ENCODE data around the gene KDM5A. TPM values are rescaled to one million over a fixed set of nuclear protein-coding genes. Genes with fewer than 3 reads are reported as not detected.
"Not testable (repeated sequence)": the region's sequence is repeated elsewhere in the genome, so short reads cannot be mapped to it uniquely, and the experiment has no call there.

KDM5A gene
- total and polyA plus RNA-seq, 8 donors: 4.1 to 43.8 (median 23.0) TPM

DNA sequence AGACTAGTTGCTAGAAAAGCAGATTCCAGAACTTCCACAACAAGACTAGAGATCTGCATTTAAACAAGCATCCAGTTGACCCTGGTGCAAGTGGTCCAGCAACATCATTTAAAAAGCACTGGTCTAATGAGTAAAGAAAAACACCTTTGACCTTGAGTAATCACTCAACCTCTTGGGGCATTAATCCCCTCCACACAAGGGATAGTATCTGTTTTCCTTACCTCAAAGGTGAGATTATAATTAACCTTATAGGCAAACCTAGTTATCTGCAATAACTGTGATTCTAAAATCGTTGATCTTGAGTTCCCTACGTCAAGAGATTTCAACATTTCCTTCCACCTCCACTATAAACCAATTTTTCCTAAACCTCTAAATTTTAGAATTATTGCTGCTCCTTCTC, 1.1 kb downstream of the KDM5A start:
- Histone ChIP-seq H3K36me3 (peaks cover 0 to 16% (median 3%) of the 10 kb centered on the region in 3 donors), H3K27me3 (no peaks in the 10 kb centered on the region), H3K4me3 (peak overlapping the region; percentile 60 to 90 (median 70)), H3K9me3 (no peaks in the 10 kb centered on the region), H3K4me1 (peaks cover 6 to 27% (median 19%) of the 10 kb centered on the region in 3 donors), H3K27ac (peak overlapping the region in 1 of 4 donors; percentile 92)
- ATAC-seq (no peak), DNase-seq (no peak), FAIRE-seq (no peak)
- TF ChIP-seq, protein P1, sequence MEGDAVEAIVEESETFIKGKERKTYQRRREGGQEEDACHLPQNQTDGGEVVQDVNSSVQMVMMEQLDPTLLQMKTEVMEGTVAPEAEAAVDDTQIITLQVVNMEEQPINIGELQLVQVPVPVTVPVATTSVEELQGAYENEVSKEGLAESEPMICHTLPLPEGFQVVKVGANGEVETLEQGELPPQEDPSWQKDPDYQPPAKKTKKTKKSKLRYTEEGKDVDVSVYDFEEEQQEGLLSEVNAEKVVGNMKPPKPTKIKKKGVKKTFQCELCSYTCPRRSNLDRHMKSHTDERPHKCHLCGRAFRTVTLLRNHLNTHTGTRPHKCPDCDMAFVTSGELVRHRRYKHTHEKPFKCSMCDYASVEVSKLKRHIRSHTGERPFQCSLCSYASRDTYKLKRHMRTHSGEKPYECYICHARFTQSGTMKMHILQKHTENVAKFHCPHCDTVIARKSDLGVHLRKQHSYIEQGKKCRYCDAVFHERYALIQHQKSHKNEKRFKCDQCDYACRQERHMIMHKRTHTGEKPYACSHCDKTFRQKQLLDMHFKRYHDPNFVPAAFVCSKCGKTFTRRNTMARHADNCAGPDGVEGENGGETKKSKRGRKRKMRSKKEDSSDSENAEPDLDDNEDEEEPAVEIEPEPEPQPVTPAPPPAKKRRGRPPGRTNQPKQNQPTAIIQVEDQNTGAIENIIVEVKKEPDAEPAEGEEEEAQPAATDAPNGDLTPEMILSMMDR (IDR thresholded peaks at IDR 0.05): no peak
- 1 to 2% methylated on average over 2 of the region's 2 CpGs for WGBS, 2 donors
- intact Hi-C loops (cut with DNase I): no loop called here

- DNase-seq: no peak
- H3K36me3 ChIP-seq: peaks cover 0 to 30% (median 7%) of the 10 kb centered on the region in 3 donors
- TF ChIP-seq, protein P1 (IDR thresholded peaks at IDR 0.05): no peak
- peak overlapping the region in 2 of 4 donors; percentile 70 to 90 for H3K4me3 ChIP-seq
- intact Hi-C loops (cut with DNase I): no loop called here
- WGBS, 2 donors: 56 to 61% methylated on average over 4 of the region's 4 CpGs
- H3K9me3 ChIP-seq: no peaks in the 10 kb centered on the region
- ATAC-seq: no peak
- no peaks in the 10 kb centered on the region for H3K27me3 ChIP-seq
- H3K27ac ChIP-seq: no peak overlapping the region
- peaks cover 6 to 27% (median 19%) of the 10 kb centered on the region in 3 donors for H3K4me1 ChIP-seq
- FAIRE-seq: no peak
These were observed 2.5 kb downstream of the KDM5A start for GRCh38 chr12:386651-387050.

DNA sequence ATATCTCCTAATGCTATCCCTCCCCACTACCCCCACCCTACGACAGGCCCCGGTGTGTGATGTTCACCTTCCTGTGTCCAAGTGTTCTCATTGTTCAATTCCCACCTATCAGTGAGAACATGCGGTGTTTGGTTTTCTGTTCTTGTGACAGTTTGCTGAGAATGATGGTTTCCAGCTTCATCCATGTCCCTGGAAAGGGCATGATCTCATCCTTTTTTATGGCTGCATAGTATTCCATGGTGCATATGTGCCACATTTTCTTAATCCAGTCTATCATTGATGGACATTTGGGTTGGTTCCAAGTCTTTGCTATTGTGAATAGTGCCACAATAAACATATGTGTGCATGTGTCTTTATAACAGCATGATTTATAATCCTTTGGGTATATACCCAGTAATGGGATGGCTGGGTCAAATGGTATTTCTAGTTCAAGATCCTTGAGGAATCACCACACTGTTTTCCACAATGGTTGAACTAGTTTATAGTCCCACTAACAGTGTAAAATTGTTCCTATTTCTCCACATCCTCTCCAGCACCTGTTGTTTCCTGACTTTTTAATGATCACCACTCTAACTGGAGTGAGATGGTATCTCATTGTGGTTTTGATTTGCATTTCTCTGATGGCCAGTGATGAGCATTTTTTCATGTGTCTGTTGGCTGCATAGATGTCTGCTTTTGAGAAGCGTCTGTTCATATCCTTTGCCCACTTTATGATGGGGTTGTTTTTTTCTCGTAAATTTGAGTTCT, 18.2 kb downstream of the KDM5A start:
- H3K4me1 ChIP-seq; FAIRE-seq; DNase-seq; H3K27me3 ChIP-seq; H3K9me3 ChIP-seq; H3K27ac ChIP-seq; ATAC-seq; intact Hi-C loops (cut with DNase I); H3K4me3 ChIP-seq: not testable (repeated sequence)
- H3K36me3 ChIP-seq: peaks cover 0 to 28% (median 18%) of the 10 kb centered on the region in 3 donors
- WGBS, 2 donors: 95 to 97% methylated on average over 5 of the region's 5 CpGs

- no peak for DNase-seq
- intact Hi-C loops (cut with DNase I): no loop called here
- H3K4me1 ChIP-seq: no peaks in the 10 kb centered on the region
- no peak for FAIRE-seq
- 75 to 90% methylated on average over 1 of the region's 1 CpG for WGBS, 2 donors
- no peak overlapping the region for H3K27ac ChIP-seq
- H3K27me3 ChIP-seq: no peaks in the 10 kb centered on the region
- peaks cover 0 to 47% (median 18%) of the 10 kb centered on the region in 3 donors for H3K36me3 ChIP-seq
- no peaks in the 10 kb centered on the region for H3K9me3 ChIP-seq
- ATAC-seq: no peak
- TF ChIP-seq, protein P1 (IDR thresholded peaks at IDR 0.05): no peak
- H3K4me3 ChIP-seq: no peak overlapping the region
These were observed 21.1 kb downstream of the KDM5A start for GRCh38 chr12:367972-368371.

DNA sequence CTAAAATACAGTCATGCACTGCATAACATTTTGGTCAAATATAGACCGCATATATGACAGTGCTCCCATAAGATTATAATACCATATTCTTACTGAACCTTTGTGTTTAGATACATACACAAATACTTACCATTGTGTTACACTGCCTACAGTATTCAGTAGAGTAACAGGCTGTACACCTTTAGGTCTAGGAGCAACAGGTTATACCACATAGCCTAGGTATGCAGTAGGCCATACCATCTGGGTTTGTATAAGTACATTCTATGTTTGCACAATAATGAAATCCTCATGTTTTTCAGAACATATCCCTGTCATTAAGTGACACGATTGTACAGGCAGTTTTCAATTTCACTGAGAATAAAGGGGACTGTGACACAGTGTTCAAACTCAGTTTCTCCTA, 22.3 kb downstream of the KDM5A start:
- TF ChIP-seq, protein P1 (IDR thresholded peaks at IDR 0.05): no peak
- Histone ChIP-seq H3K36me3 (peaks cover 0 to 58% (median 18%) of the 10 kb centered on the region in 3 donors), H3K9me3 (no peaks in the 10 kb centered on the region), H3K27me3 (no peaks in the 10 kb centered on the region), H3K27ac (no peak overlapping the region), H3K4me1 (no peaks in the 10 kb centered on the region), H3K4me3 (no peak overlapping the region)
- ATAC-seq (no peak), FAIRE-seq (no peak), DNase-seq (no peak)
- intact Hi-C loops (cut with DNase I): no loop called here
- 95 to 98% methylated on average over 2 of the region's 2 CpGs for WGBS, 2 donors

Measured in pancreas (tissue), 10 donors.